Stimulated activated CD4-positive, alpha-beta T cell treated with anti-CD3 and anti-CD28 coated beads, Interleukin-15, amount 100 ng/mL, for 24 hours (primary cell): ENCODE data around the gene GASK1A.
"Not testable (repeated sequence)": the region's sequence is repeated elsewhere in the genome, so short reads cannot be mapped to it uniquely, and the experiment has no call there.

ENCODE experiments used
- DNase-seq: peaks from one replicate; pipeline ENCODE4 v3.0.0-alpha.2; 2020

GASK1A gene

GRCh38 chr3:43032646-43033628 is 53.8 kb downstream of the GASK1A start:
- no peak for DNase-seq

DNA sequence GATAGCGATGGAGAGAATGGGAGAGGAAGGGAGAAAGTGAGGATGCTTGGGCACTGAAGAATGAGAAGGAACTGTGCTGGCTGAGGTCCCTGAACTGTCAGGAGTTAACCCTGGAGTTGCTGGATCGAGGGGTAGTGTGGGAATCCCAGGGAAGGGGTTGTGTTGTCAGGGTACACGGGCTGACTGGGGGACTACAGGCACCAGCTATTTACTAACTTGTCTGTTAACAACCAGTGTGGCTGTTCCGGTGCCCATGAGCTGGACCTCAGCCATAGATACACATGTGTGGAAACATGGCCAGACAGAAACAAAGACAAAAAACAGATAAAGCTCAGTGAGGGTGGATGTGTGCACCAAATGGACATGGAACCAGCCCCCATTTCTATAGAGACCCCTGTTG is 55.1 kb downstream of the GASK1A start:
- no peak for DNase-seq

- no peak for DNase-seq
These were observed 55.8 kb downstream of the GASK1A start for GRCh38 chr3:43034911-43035310.

- no peak for DNase-seq
These were observed 56.8 kb downstream of the GASK1A start for GRCh38 chr3:43035801-43036365.

DNA sequence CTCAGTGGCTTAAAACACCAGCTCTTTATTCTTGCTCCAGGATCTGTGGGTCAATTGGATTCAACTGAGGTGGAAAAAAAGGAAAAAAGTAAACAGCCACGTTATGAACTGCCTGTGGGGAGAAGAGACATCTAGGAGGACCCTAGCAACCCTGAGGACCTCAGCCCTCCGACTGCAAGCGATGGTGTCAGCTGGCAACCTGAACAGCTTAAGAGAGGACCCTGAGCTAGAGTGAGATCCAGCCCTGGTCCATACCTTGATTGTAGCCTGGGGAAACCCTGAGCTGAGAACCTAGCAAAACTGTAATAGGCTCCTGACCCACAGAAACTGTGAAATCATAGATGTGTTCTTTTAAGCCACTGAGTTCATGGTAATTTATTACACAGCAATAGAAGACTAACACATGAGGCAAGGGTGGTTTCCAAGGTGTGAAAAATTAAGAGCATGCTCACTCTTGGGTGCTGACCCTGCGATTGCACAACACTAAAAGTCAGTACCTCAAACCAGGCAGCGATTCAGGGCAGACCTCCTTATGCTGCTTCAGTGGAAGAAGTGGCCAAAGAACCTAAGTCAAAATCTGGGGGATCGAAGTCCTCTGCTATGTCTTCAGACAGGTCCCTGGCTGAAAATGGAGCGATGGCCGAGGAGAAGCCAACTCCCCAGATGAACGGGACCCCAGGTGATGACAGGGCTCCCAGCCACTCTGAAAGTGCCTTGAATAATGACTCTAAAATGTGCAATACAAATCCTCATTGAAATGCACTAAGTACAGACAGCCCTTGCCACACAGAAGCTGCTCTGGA is 57.7 kb downstream of the GASK1A start:
- no peak for DNase-seq

DNA sequence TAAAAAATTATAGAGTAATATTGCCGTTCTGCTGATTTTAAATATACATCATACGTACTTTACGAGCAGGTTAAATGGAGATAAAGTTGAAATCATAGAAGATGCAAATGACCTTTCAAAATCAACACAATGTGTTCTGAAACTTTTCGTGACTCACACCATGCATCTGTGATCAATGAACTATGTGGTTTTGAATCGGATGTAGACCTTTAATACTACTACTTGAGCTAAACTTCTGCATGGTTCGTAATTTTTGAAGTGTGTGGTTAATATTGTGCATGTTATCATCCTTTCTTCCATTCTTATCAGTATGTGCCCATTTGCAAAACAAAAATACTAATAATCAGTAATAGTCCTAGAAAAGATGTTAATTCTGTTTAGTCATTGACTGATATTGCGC is 58.9 kb downstream of the GASK1A start:
- no peak for DNase-seq

GRCh38 chr3:43041517-43041916 is 62.4 kb downstream of the GASK1A start:
- no peak for DNase-seq

- no peak for DNase-seq
These were observed 64.1 kb downstream of the GASK1A start for GRCh38 chr3:43043071-43043766.

- no peak for DNase-seq
These were observed 64.7 kb downstream of the GASK1A start for GRCh38 chr3:43043793-43044192.

GRCh38 chr3:43045079-43045478 is 66.0 kb downstream of the GASK1A start:
- not testable (repeated sequence) for DNase-seq

GRCh38 chr3:43046583-43046982 is 67.5 kb downstream of the GASK1A start:
- no peak for DNase-seq

DNA sequence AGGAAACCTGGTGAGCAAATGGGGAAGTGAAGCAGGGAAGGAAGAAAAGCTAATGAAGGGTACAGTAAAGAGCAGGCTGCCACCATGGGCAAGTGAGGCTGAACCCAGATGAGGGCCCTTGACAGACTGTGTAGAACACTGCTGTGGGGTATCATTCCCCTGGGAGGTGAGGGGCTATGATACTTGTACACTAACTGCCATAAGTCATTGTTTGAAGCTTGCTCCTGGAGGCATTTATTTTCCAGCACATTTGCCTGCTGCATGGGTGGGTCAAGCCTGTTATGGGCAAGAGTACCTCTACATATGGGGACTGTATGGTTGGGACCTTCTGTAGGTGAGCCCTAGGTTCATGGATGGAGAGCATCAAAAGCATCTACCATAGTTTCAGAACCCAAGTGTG is 69.4 kb downstream of the GASK1A start:
- DNase-seq, result no peak

DNA sequence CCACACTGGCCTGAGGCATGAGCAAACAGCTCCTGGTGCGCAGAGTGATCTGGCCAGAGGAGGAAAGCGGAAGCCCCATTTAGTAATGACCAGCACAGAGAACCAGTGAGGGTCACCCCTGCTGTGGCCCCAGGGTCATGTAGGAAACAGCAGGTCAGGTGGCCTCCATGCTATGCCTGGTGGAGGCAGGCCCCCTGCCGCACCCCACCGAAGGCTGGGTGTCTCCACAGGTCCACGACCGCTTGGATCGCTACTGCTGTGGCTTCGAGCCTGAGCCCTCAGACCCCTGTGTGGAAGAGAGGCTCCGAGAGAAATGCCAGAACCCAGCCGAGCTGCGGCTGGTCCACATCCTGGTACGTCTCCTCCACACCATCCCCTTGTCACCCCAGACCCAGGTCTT is 74.2 kb downstream of the GASK1A start:
- no peak for DNase-seq

GRCh38 chr3:43054754-43055153 is 75.6 kb downstream of the GASK1A start:
- DNase-seq, result no peak

GRCh38 chr3:43055393-43055792 is 76.3 kb downstream of the GASK1A start:
- DNase-seq, result no peak

DNA sequence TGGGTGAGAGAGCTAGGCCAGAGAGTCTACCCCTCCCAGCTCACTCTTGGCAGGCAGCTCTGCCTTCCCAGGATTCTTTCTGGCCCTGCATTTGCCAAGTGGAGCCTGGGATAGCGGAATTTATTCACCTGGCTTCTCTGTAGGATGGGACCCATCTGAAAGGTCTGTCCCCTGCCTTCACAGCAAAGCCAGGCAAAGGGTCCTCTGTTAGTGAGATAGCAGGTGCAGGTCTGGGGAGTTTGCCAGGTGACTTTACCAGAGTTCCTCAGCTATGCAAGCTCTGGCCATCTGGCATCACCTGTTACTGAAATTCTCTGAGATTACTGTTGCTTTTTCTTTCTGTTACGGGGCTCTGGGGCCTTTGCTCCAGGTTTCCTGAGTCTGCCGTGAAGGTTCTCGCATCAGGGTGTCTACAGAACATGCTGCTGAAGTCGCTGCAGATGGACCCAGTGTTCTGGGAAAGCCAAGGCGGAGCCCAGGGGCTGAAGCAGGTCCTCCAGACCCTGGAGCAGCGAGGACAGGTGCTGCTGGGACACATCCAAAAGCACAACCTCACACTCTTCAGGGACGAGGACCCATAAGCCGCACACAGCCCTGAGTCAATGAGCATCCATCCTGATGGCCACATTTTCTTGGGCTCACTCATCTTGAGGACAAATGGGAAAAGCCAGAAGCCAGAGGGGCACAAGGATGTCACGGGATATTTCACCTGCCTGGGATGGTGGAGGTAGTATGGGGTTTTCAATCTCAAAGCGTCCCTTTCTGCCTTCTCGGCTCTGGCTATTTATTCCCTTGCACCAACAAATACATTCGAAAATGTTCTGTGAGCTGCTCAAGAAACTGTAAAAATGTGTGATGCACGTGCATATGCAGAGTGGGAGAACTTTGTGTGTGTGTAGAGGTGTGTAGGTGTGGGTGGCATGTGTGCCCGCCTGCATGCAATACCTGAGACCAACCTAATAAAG is 77.0 kb downstream of the GASK1A start:
- DNase-seq, result no peak

DNA sequence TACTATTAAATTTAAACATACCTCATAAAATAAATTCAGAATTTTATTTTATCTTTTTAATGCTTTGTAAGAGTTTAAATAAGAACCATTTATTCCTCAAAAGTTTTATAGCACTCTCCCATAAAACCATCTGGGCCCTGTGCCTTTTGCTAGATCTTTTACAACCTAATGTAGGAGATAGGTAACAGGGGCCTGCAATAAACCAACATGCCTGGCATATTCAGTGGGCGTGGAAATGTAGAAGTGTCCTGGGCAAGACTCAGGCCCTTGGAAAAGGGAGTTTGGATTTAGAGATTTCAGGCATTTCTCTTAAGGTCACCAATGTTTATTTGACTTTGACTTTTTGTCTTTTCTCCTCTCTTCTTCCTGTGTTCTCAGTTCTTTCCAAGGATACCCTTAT is 80.3 kb downstream of the GASK1A start:
- DNase-seq, result no peak

DNA sequence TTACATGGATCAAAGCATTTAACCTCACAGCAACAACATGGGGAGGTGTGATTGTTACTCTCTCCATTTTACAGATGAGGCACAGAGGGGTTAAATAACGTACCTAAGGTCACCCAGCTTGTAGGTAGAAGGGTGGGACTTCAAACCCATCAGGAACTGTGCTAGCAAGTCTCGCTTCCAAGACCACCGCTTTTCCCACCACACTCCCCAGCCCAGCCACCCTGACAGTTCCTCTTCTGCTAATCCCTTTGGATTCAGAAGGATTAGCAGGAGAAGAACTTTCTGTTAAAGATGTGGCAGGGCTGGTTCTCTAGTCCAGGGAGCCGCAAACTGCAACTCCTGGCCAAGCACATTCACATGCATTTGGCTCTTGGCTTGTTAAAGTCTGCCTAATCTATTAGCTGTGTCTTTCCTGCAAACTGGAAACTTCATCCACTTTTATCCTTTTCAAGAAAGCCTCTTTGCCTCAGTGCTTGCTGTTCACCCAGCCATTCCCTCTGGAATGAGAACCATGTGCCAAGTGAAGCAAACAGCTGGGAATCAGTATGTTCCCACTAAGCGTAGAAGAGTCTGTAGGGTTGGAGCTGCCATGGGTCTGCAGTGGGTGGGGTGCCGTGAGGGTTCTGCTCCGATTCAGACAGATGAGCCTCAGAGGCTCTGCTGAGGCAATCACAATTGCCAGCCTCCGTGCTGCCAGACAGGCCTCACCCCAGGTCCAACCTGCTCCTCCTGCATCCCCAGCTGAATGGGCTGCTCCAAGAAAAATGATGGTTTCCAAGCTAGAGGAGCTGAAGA is 82.2 kb downstream of the GASK1A start:
- no peak for DNase-seq

- no peak for DNase-seq
These were observed 83.0 kb downstream of the GASK1A start for GRCh38 chr3:43062040-43062563.

- no peak for DNase-seq
These were observed 83.5 kb downstream of the GASK1A start for GRCh38 chr3:43062564-43063040.
